Measurements from ENCODE around the gene SIRT4.
A peak's percentile ranks its signal among the peaks of the same experiment; 100 is the strongest.

SIRT4 gene

GRCh38 chr12:120342175-120343038, 40.3 kb downstream of the SIRT4 start:
- no peak for DNase-seq

DNA sequence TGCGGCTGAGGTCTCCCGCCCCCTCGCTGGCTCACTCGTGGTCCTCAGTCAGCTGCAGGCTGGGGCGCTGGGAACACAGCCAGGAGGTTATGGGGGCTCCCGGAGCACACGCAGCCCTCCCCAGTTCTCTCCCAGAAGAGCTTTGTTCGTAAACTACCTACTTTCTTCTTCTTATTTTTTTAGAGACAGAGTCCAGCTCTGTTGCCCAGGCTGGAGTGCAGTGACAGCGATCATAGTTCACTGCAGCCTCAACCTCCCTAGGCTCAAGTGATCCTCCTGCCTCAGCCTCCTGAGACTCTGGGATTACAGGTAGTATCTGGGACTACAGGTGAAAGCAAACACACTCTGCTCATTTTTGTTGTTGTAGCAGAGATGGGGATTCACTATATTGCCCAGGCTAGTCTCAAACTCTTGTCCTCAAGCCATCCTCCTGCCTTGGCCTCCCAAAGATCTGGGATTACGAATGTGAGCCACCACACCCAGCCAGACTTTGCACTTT, 41.0 kb downstream of the SIRT4 start:
- DNase-seq: no peak

DNA sequence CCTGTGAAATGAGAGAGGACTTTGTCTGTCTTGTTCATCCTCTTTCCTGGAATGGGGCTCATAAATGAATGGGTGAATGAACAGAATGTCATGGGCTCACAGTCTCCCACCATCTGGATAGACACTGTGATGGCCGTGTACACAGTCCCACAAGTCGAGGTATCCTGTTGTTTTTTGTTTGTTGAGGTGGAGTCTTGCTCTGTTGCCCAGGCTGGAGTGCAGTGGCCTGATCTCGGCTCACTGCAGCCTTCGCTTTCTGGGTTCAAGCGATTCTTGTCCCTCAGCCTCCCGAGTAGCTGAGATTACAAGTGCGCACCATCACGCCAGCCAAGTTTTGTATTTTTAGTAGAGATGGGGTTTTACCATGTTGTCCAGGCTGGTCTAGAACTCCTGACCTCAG, 41.6 kb downstream of the SIRT4 start:
- DNase-seq: no peak

- DNase-seq: no peak
These were observed 43.9 kb downstream of the SIRT4 start for GRCh38 chr12:120346031-120346430.

- DNase-seq: no peak
These were observed 44.6 kb downstream of the SIRT4 start for GRCh38 chr12:120346681-120347080.

- no peak for DNase-seq
These were observed 45.6 kb downstream of the SIRT4 start for GRCh38 chr12:120347766-120348165.

DNA sequence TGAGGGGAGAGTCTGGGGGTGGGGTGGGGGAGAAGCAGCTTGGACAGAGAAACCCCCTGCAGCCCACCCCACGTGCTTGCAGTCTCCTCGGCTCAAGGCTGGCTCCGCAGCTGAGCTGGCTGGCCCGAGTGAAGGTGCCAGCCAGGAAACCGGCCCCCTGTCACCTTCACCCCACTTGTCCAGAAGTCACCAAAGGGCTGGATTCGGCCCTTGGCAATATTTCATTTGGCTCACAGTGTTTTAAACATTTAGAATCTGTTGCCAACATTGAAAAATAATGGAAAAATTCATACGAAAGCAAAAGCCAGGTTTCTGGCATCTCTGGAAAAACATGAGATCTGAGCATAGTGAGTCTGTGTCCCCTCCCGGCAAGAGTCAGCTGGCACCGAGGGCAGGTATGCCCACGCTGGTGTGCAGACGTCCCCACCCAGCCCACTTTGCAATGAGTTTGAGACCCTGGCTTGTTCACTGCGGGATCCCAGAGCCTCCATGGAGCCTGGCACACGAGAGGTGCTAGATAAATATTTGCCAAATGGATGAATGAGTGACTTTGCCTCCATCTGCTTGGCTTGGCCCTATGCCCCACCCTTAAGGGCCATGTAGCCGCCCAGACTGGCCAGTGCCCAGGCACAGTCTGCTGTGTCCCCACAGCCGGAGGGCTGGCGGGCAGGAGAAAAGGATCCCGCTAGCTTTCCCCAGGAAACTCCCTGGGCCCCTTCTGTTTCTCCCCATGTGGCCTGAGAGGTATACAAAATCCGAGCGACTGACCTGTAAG, 48.6 kb downstream of the SIRT4 start:
- no peak for DNase-seq

GRCh38 chr12:120352117-120352516, 50.0 kb downstream of the SIRT4 start:
- DNase-seq: no peak

GRCh38 chr12:120353136-120353535, 51.0 kb downstream of the SIRT4 start:
- DNase-seq: no peak

DNA sequence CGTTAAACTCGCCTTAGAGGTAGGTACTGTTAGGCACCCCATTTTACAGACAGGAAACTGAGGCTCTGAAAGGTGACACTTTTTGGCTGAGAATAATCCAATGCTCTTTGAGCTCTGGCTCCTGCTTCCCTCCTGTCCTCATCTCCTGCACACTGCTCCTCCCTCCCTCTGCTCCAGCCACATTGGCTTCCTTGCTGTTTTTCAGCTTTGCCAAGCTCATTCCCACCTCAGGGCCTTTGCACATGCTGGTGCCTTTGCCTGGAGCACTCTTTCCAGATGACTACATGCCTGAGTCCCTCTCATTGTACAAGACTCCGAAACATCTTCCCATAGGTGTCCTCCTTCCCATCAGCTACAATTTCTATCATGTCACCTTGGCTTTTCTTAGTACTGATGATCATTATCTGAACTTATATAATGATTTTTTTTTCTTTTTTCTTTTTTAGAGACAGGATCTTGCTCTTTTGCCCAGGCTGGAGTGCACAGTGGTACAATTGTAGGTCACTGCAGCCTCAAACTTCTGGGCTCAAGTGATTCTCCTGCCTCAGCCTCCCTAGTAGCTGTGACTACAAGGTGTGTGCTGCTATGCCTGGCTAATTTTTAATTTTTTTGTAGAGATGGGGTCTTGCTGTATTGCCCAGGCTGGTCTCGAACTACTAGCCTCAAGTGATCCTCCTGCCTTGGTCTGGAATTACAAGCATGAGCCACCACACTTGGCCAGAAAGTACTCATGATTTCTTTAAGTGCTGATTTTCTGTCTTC, 51.6 kb downstream of the SIRT4 start:
- DNase-seq: no peak

DNA sequence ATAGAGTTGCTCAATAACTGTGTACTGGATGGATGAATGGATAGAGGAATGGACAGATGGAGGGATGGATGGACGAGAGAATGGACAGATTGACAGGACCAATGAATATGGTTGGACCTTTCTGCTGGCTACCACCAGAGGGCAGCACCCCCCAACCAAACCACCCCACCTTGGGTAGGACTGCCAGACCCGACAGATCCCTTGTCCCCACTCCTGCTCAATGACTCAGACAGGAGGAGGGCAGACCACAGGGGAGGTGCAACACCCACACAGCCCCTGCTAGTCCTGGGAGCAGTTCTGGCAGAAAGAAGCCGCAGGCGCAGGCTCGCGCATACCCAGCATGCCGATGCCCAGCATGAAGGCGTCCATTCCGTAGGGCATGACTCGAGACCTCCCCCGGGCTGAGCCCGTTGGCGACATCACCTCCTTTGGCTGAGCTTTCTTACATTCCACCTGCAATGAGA, 54.5 kb downstream of the SIRT4 start:
- DNase-seq: peak; percentile 94

DNA sequence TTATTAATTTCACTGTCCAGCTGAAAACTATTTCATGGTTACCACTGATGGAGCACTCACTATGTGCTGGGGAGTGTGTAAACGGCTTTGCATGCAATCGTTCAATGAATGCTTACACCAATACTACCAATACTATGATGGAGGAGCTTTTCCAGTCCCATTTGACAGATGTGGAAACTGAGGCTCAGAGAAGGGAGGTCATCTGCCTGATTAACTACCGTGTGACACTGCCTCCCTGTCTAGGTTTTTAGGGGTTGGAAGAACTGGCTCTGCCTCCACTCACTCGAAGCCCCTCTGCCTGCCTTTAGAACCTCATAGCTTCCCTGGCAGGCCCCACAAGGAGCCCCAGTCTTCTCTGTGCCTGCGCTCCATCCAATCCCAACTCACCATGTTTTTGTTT, 55.0 kb downstream of the SIRT4 start:
- DNase-seq: no peak

- DNase-seq: no peak
These were observed 56.4 kb downstream of the SIRT4 start for GRCh38 chr12:120358412-120359100.

- no peak for DNase-seq
These were observed 57.0 kb downstream of the SIRT4 start for GRCh38 chr12:120359128-120359527.

- DNase-seq: no peak
These were observed 59.5 kb downstream of the SIRT4 start for GRCh38 chr12:120361506-120362208.
